NB4 (cell line): Measurements from ENCODE around the gene MRPS17.
"Not testable (repeated sequence)": the region's sequence is repeated elsewhere in the genome, so short reads cannot be mapped to it uniquely, and the experiment has no call there.

Experiments used
- DNase-seq: peaks from one replicate; pipeline ENCODE4 v3.0.0; 2010; ENCODE audit warnings: low read depth
- H3K4me3 ChIP-seq: one replicate; pipeline ENCODE4 v1.5.1; 2011; ENCODE audit warnings: mild to moderate bottlenecking, low read depth, low read length, moderate library complexity
- MYC ChIP-seq: IDR thresholded peaks from 2 replicates; pipeline ENCODE4 v1.6.1; 2011; ENCODE audit warnings: low read depth, low read length
- POLR2A ChIP-seq: IDR thresholded peaks from 2 replicates; pipeline ENCODE4 v1.6.1; 2011; ENCODE audit warnings: mild to moderate bottlenecking; ENCODE audit not compliant: insufficient read length; ENCODE audit errors: extremely low read depth
- TF ChIP-seq, protein P1 (sequence below): IDR thresholded peaks from 2 replicates; pipeline ENCODE4 v1.6.1; 2011; ENCODE audit warnings: low read depth, low read length
- TF ChIP-seq, protein P2 (sequence below): IDR thresholded peaks from one replicate; pipeline ENCODE4 v1.5.1; 2012; ENCODE audit warnings: low read depth, low read length

The MRPS17 gene

DNA sequence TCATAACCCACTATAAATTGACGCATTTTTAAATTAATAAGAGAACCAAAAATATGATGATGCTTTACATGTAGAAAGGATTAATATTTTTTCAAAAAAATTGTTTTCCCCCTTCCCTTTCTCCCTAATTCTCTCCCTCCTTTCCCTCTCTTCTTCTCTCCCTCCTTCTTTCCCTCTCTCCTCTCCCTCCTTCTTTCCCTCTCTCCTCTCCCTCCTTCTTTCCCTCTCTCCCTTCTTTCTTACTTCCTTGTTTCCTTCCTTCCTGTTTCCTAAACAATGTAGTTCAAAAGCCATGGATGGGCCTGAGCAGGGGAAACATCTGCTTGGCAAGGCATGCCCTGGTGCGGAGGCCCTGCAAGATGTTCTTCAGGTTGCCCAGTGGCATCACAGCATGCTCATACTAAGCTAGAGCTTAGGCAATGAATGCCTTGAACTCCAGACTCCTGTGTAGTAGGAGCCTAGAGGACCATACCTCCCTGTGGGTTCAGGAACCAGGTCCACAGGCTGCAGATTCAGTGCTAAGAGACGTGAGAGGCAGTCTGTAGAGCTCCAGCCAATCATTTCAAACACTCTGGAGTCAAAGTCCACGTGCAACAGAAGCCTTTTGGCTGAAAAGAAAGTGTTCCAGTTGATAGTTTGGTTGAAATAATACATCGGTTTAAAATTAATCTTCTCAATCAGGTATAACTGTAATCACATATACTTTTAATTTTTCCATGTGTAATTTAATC, 20.1 kb upstream of the MRPS17 start:
- no peak for DNase-seq
- TF ChIP-seq, protein P1, sequence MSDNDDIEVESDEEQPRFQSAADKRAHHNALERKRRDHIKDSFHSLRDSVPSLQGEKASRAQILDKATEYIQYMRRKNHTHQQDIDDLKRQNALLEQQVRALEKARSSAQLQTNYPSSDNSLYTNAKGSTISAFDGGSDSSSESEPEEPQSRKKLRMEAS, result no peak
- TF ChIP-seq POLR2A (no peak), MYC (no peak)
- TF ChIP-seq, protein P2, sequence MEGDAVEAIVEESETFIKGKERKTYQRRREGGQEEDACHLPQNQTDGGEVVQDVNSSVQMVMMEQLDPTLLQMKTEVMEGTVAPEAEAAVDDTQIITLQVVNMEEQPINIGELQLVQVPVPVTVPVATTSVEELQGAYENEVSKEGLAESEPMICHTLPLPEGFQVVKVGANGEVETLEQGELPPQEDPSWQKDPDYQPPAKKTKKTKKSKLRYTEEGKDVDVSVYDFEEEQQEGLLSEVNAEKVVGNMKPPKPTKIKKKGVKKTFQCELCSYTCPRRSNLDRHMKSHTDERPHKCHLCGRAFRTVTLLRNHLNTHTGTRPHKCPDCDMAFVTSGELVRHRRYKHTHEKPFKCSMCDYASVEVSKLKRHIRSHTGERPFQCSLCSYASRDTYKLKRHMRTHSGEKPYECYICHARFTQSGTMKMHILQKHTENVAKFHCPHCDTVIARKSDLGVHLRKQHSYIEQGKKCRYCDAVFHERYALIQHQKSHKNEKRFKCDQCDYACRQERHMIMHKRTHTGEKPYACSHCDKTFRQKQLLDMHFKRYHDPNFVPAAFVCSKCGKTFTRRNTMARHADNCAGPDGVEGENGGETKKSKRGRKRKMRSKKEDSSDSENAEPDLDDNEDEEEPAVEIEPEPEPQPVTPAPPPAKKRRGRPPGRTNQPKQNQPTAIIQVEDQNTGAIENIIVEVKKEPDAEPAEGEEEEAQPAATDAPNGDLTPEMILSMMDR, result no peak
- no peak overlapping the region for H3K4me3 ChIP-seq

DNA sequence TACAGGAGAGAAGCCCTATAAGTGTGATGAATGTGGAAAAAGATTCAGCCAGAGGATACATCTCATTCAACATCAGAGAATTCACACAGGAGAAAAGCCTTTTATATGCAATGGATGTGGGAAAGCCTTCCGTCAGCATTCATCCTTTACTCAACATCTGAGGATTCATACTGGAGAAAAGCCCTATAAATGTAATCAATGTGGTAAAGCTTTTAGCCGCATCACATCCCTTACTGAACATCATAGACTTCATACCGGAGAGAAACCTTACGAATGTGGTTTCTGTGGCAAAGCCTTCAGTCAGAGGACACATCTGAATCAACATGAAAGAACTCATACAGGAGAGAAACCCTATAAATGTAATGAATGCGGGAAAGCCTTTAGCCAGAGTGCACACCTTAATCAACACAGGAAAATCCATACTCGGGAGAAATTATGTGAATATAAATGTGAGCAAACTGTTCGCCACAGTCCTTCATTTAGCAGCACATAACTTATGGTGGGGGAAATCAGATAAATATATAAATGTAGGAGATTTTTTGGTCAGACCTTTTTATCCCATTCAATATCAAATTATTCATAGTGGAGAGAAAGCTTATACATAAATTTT, 12.1 kb upstream of the MRPS17 start:
- DNase-seq, result no peak
- no peak overlapping the region for H3K4me3 ChIP-seq
- TF ChIP-seq, protein P1, result no peak
- no peak for TF ChIP-seq POLR2A
- TF ChIP-seq MYC, result no peak
- TF ChIP-seq, protein P2, result no peak

DNA sequence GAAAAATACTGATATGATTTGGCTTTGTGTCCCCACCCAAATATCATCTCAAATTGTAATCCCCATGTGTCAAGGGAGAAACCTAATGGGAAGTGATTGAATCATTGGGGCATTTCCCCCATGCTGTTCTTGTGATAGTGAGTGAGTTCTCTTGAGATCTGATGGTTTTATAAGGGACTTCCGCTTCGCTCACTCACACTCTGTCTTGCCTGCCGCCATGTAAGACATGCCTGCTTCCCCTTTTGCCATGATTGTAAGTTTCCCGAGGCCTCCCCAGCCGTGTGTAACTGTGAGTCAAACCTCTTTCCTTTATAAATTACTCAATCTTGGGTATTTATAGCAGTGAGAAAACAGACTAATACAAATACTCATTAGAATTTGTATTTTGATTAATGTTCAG, 5.1 kb upstream of the MRPS17 start:
- H3K4me3 ChIP-seq, result no peak overlapping the region
- DNase-seq, result peak; percentile 32
- TF ChIP-seq MYC (no peak), POLR2A (no peak)
- TF ChIP-seq, protein P2, result no peak
- TF ChIP-seq, protein P1, result no peak

DNA sequence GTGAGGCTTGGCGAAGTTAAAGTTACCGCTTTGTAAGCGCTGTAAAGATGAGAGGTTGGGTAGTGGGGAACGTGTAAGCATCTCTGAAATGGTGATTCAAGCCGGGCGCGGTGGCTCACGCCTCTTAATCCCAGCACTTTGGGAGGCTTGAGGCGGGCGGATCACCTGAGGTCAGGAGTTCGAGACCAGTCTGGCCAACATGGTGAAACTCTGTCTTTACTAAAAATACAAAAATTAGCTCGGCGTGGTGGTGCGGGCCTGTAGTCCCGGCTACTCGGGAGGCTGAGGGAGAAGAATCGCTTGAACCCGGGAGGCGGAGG, 635 bp downstream of the MRPS17 start:
- H3K4me3 ChIP-seq, result peak overlapping the region; percentile 100
- DNase-seq, result not testable (repeated sequence)

DNA sequence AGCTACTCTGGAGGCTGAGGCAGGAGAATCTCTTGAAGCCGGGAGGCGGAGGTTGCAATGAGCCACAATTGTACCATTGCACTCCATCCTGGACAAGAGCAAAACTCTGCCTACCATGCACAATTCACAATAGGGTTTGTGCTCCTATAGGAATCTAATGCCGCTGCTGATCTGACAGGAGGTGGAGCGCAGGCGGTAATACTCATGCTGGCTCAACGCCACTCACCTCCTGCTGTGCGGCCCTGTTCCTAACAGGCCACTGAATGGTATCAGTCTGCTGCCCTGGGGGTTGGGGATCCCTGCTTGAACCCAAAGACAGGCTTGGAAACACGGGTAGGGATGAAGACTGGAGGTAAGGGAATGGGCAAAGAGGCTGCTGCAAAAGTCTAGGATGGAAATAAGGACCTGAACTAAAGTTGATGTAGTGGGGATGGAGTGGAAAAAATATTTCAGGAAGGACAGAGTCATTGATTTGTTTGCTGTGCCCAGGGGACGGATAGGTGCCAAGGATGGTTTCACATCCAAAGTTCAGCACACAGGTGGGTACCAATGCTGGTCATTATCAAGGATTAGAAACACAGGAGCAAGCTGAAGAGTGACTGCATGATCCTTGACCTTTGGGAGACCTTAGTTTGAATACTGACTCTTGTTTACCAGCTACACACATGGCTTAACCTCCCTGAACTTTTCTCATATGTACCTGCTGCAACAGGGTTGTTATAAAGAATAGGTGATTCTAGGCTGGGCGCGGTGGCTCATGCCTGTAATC, 2.2 kb downstream of the MRPS17 start:
- DNase-seq, result no peak
- no peak for TF ChIP-seq POLR2A
- TF ChIP-seq, protein P1, result no peak
- no peak for TF ChIP-seq MYC
- TF ChIP-seq, protein P2, result no peak
- no peak overlapping the region for H3K4me3 ChIP-seq

DNA sequence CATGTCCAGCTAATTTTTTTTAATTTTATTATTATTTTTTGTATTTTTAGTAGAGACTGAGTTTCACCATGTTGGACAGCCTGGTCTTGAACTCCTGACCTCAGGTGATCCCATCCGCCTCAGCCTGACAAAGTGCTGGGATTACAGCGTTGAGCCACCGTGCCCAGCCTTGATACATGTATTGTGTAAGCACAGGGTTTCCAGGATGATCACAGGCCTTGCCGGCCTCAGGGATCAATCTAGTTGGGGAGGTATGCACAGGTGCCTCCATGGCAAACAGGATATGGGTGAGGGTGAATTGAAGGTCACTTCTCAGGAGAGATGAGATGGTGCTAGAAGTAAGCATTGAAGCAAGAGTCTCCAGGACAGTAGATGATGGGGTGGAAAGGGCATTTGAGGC, 5.5 kb downstream of the MRPS17 start:
- H3K4me3 ChIP-seq, result no peak overlapping the region
- TF ChIP-seq MYC, result no peak
- TF ChIP-seq, protein P1, result no peak
- TF ChIP-seq POLR2A, result no peak
- TF ChIP-seq, protein P2, result no peak
- no peak for DNase-seq
